ENCODE data around the gene SMYD5. TPM values are rescaled to one million over a fixed set of nuclear protein-coding genes. Genes with fewer than 3 reads are reported as not detected.
"Not testable (repeated sequence)": the region's sequence is repeated elsewhere in the genome, so short reads cannot be mapped to it uniquely, and the experiment has no call there.

SMYD5 gene
- total RNA-seq, 1 experiment from 2014 or later: 20.5 TPM

- DNase-seq (ENCODE audit: low read depth): no peak
These were observed 45.8 kb downstream of the SMYD5 start for GRCh38 chr2:73259704-73260337.

DNA sequence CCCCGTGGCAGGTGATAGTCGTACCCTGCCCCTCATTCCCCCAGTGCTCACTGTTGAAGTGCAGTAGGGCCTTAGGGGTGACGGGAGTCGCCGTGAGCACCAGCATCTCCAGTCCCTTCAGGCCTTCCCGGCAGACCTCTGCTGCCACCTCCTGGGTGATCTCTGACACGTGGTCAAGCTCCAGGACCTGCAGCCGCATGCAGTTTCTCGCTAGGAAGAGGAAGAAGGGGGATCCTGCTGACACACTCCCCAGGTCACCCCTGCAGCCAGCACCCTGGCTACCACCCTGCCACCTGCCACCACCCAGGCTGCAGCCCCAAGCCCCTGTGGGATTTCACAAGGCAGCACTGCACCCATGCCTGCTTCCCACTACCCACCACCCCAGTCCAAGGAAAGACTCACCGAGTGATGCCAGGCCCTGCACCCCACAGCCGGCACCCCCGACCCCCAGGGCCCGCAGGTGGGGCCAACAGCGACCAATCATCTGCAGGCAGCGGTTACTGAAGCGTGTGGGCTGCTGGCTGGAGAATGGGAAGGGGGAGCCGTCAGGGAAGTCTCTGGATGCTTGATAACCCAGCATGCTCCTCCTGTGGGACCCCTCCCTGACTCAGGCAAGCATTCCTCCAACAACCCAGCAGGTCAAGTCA is 46.4 kb downstream of the SMYD5 start:
- DNase-seq (ENCODE audit: low read depth): peak; percentile 52

DNA sequence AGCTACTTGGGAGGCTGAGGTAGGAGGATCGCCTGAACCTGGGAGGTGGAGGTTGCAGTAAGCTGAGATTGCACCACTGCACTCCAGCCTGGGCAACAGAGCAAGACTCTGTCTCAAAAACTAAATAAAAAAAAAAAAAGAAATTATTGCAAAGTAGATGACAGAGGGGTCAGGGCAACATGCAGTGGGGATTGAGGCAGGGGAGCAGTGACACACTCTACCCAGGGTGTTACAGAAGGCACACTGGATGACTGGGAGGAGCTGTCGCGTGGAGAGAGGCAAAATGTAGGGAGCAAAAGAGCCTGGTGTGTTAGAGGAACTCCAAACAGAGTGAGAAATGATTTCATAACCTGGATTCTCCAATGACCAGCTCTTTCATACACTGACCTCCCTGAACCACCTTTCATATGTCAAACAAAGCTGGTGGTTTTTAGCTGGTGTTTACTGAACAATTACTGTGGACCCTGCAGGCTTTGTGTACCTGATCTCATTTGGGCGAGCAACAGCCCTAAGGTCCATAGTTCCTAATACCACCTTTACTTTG is 48.1 kb downstream of the SMYD5 start:
- DNase-seq (ENCODE audit: low read depth): no peak

DNA sequence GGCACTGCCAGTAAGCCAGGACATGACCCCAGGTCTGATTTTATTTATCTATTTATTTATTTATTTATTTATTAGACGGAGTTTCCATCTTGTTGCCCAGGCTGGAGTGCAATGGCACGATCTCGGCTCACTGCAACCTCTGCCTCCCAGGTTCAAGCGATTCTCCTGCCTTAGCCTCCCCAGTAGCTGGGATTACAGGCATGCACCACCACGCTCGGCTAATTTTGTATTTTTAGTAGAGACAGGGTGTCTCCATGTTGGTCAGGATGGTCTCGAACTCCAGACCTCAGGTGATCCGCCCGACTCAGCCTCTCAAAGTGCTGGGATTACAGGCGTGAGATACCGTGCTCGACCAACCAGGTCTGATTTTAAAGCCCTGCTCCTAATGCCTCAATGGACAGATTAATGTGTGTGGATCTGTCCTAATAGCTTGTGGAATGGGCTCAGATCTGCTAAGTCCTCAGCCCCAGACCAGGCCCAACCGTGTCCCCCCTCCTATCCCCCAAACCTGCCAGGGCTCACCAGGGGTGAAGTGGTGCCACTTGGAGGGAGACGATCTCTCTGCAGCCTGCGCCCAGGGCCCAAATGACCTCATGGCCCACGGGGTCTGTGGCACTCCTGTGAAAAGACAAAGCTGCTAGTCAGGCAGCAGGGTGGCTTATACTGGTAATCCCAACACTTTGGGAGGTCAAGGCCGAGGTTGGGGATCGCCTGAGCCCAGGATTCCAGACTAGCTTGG is 48.8 kb downstream of the SMYD5 start:
- DNase-seq (ENCODE audit: low read depth): not testable (repeated sequence)

- DNase-seq (ENCODE audit: low read depth): no peak
These were observed 49.7 kb downstream of the SMYD5 start for GRCh38 chr2:73263540-73264331.

DNA sequence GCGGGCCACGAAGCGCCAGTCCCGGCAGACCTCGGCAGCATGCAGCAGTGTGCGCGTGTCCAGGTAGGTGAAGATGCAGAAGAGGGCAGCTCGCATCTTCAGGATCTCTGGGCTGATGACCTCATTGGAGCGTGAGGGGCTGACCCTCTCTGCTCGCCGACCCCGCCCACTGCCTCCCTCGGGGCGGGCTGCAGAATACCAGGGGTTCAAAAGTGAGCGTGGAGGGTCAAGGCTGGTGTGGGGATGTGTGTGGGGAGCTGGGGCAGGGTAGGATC is 50.2 kb downstream of the SMYD5 start:
- no peak for DNase-seq (ENCODE audit: low read depth)

DNA sequence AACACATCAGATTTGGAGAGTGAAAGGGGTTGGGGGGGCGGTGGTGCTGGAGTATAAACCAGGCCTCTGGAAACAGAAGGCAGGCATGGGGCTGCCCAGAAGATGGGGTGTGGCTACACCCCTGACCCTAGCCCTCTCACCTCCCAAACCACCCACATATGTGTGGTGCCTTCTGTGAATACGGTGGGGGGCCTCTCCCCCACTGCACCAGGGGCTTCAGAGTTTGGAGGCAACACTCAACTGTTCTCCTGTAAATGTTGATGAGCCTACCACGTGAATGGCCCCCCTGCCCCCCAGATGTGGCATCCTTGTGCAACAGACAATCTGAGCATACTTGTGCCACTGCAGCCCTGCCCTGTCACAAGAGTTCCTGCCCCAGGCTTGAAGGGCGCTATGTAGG is 50.7 kb downstream of the SMYD5 start:
- DNase-seq (ENCODE audit: low read depth): no peak

- DNase-seq (ENCODE audit: low read depth): no peak
These were observed 51.4 kb downstream of the SMYD5 start for GRCh38 chr2:73265298-73266060.

DNA sequence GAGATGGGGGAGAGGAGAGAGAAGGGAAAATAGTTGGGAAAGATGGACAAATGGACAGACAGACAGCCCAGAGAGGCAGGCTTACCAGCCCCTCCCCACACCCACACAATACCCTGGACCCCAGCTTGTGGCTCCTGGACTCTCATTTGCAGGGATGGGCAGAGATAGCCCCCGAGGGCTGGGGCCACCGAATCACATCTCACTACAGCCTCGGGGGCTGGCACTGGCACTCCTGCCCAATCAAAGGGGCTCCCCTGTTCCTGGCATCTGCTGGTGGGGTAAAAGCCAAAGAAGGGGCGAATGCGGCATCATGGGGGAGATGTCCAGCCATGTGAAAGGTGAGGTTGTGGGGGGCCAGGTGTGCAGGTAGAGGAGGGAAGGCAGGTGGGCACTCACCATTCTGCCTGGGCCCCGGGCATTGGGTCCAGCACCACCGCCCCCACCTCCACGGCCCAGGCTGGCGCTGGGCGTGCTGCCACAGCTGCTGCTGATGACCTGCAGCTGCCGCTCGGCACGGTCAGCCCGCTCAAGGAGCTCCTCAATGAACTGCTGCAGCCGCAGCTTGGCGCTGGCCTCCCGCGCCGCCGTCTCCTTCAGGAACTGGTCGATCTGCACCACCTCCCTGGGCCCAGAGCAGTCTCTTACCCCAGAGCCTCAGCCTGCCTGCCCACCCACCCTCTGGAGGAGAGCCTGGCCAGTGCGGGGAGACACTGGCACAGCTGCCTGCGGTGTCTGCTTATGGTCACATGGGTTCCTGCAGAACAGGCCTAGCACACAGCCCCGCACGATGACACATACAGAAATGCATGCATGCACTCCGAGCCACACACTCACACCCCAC is 52.2 kb downstream of the SMYD5 start:
- DNase-seq (ENCODE audit: low read depth): no peak

GRCh38 chr2:73267008-73267407 is 53.0 kb downstream of the SMYD5 start:
- DNase-seq (ENCODE audit: low read depth): no peak

DNA sequence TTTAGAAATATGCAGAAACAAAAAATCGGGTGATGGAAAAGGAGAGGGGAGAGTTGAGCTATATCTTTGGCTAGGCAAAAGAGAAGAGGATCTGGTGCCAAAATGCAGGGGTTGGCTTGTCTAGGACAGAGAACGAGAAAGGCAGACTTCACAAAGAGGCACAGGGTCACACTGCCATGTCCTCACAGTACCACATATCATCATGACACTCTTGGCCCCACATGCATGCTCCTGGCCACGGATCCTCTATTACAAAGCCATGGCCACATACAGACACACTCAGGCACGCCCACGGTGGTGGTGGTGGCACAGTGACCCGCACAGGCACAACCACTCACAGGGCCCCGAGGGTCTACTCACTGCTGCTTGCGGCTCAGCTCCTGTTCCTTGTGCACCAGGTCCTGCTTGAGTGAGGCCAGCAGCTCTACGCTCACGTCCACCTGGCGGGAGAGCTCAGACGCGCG is 54.4 kb downstream of the SMYD5 start:
- DNase-seq (ENCODE audit: low read depth): no peak

DNA sequence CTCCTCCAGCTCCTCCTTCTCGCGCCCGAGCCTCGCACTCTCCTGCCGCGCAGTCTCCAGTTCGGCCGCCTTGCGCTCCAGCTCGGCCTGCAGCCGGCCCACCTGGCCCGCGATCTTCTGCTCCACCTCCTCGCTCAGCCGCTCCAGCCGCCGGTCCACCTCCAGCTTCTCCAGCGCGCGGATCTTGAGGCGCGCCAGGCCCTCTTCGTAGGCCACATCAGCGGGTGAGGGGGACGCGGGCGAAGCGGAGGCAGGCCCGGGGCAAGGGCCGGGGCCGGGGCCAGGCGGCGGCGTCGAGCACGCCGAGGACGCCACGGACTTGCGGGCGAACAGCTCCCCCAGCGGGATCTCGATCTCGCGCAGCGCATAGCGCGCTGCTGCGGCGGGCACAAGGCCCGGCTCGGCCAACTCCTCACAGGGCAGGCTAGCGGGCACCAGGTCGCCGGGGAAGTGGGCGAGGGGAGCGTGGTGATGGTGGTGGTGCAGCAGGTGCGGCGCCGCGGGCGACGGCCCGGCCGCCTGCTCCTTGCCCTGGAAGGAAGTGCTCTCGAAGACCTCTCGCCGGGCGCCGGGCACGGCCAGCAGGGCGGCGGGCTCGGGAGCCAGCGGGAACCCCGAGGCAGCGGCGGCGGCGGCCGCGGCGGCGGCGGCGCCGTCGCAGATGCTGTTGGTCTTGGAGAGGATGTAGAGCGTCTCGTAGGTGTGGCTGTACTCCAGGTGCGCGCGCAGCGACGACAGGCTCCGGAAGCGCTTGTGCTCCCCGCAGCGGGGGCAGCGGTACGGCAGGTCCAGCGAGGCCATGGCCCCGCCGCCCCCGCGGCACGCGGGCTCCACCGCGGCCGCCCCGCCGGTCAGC is 55.0 kb downstream of the SMYD5 start:
- DNase-seq (ENCODE audit: low read depth): no peak

DNA sequence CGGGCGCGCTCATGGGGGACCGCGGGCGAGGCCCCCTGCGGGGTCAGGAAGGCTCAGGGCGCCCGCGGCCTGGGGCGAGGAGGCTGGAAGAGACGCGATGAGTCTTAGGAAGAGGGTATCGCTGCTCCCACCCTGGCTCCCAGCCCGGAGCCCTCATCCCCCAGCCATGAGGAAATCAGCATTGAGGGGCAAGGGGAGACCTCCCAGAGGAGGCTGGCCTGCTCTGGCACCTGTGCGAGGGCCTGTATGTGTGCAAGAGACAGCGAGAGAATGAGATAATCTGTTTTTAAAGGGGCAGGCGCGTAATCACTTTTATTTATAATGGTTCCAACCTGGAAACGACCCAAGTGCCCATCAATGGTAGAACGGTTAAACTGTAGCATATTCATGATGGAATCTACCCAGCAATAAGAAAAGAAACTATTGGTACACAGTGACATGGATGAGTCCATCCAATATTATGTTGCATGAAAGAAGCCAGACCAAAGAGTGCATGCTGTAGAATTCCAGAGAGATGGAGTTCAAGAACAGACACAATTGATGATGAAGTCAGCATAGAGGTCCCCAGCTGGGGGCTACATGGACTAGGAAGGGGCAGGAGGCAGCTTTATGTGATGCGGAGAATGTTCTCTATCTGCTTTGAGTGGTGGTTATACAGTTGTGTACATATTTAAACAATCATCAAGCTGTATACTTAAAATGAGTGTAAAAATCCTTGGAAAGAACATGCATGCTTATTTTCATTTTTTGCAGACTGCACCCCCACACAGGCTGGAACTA is 55.8 kb downstream of the SMYD5 start:
- no peak for DNase-seq (ENCODE audit: low read depth)

GRCh38 chr2:73272270-73272669 is 58.2 kb downstream of the SMYD5 start:
- DNase-seq (ENCODE audit: low read depth): no peak

Measured in M059J (cell line).